Measurements from ENCODE around the gene GLIS2.

Gene GLIS2

GRCh38 chr16:4378161-4378666, 62.3 kb downstream of the GLIS2 start:
- TF ChIP-seq GATA2 (IDR thresholded peaks at IDR 0.05; ENCODE audit: low read depth, low read length) (no peak), GATA3 (IDR thresholded peaks at IDR 0.05; ENCODE audit: low read depth, low read length) (no peak)

DNA sequence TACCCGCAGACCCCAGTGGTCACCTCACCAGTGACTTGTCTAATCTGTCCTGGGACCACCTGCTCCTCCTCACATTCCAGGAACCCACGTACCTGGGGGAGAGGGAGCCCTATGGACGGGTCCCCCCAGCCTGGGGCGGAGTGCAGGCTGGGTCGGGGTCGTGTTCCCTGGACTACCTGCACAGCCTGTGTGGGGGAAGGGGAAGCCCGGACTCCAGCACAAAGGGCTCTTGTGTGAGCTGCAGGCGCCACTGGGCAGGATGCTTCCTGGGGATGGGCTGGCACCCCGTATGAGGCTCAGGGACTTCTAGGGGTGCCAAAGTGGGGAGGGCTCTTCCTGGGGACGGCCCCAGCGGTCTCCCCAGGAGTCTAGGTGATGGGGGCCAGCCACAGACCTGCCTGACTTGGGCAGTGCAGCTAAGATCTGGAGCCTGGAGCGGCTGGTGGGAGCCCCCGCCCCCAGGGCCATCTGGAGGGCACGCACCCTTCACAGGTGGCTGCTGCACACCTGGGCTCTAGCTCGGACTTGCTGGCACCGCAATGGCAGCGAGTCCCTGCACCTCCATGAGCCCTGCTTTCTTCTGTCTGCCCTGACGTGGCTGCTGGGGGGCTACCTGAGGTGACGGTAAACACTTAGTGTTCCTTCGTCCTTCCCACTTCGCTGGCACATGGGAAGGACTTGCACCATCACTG, 63.3 kb downstream of the GLIS2 start:
- no peak for TF ChIP-seq GATA3 (IDR thresholded peaks at IDR 0.05; ENCODE audit: low read depth, low read length)

GRCh38 chr16:4380119-4381063, 64.5 kb downstream of the GLIS2 start:
- no peak for TF ChIP-seq GATA2 (IDR thresholded peaks at IDR 0.05; ENCODE audit: low read depth, low read length)
- no peak for TF ChIP-seq GATA3 (IDR thresholded peaks at IDR 0.05; ENCODE audit: low read depth, low read length)

DNA sequence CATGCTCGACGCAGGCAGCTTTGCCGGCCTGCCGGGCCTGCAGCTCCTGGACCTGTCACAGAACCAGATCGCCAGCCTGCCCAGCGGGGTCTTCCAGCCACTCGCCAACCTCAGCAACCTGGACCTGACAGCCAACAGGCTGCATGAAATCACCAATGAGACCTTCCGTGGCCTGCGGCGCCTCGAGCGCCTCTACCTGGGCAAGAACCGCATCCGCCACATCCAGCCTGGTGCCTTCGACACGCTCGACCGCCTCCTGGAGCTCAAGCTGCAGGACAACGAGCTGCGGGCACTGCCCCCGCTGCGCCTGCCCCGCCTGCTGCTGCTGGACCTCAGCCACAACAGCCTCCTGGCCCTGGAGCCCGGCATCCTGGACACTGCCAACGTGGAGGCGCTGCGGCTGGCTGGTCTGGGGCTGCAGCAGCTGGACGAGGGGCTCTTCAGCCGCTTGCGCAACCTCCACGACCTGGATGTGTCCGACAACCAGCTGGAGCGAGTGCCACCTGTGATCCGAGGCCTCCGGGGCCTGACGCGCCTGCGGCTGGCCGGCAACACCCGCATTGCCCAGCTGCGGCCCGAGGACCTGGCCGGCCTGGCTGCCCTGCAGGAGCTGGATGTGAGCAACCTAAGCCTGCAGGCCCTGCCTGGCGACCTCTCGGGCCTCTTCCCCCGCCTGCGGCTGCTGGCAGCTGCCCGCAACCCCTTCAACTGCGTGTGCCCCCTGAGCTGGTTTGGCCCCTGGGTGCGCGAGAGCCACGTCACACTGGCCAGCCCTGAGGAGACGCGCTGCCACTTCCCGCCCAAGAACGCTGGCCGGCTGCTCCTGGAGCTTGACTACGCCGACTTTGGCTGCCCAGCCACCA, 65.4 kb downstream of the GLIS2 start:
- no peak for TF ChIP-seq GATA3 (IDR thresholded peaks at IDR 0.05; ENCODE audit: low read depth, low read length)
- TF ChIP-seq GATA2 (IDR thresholded peaks at IDR 0.05; ENCODE audit: low read depth, low read length), result no peak

DNA sequence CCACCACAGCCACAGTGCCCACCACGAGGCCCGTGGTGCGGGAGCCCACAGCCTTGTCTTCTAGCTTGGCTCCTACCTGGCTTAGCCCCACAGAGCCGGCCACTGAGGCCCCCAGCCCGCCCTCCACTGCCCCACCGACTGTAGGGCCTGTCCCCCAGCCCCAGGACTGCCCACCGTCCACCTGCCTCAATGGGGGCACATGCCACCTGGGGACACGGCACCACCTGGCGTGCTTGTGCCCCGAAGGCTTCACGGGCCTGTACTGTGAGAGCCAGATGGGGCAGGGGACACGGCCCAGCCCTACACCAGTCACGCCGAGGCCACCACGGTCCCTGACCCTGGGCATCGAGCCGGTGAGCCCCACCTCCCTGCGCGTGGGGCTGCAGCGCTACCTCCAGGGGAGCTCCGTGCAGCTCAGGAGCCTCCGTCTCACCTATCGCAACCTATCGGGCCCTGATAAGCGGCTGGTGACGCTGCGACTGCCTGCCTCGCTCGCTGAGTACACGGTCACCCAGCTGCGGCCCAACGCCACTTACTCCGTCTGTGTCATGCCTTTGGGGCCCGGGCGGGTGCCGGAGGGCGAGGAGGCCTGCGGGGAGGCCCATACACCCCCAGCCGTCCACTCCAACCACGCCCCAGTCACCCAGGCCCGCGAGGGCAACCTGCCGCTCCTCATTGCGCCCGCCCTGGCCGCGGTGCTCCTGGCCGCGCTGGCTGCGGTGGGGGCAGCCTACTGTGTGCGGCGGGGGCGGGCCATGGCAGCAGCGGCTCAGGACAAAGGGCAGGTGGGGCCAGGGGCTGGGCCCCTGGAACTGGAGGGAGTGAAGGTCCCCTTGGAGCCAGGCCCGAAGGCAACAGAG, 66.3 kb downstream of the GLIS2 start:
- TF ChIP-seq GATA2 (IDR thresholded peaks at IDR 0.05; ENCODE audit: low read depth, low read length) (no peak), GATA3 (IDR thresholded peaks at IDR 0.05; ENCODE audit: low read depth, low read length) (no peak)

GRCh38 chr16:4382795-4383357, 67.0 kb downstream of the GLIS2 start:
- no peak for TF ChIP-seq GATA3 (IDR thresholded peaks at IDR 0.05; ENCODE audit: low read depth, low read length)
- no peak for TF ChIP-seq GATA2 (IDR thresholded peaks at IDR 0.05; ENCODE audit: low read depth, low read length)

DNA sequence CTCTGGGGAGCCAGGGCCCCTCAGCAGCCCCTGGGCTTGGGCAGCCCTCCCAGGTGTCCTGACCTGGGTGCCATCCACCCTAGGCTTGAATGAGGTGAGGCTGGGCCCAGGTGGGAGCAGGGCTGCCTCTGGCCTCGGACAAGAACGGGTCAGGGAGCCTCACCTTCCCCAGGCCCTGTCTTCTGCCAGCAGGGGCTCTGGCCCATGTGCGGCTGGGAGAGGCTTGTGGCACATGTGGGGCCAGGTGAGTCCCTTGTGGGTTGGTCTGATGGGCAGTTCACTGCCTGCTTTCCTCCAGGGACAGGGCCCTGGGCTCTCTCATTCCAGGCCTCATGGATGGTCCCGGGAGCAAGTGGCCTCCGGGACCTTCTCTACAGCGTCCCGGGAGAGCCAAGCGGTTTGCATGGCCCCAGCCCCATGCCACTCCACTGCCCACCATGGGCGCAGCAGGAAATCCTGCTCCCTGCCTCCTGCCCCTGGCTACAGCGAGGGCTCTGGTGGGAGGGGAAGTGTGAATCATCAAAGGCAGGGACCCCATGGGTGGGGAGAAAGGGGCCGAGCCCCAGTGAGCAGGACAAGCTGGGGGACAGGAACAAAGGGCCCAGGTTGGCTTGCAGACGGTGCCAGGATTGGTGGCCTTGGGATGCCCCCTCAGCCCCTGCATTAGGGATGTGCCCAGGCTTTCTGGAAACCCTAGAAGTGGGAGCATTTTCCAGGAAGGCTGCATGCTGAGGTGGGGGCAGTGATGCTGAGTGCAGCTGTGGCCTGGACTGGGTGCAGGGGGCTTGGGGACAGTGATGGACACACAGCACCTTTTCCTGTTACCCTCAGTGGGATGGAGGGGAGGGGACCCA, 68.0 kb downstream of the GLIS2 start:
- TF ChIP-seq GATA3 (IDR thresholded peaks at IDR 0.05; ENCODE audit: low read depth, low read length) (no peak), GATA2 (IDR thresholded peaks at IDR 0.05; ENCODE audit: low read depth, low read length) (no peak)

DNA sequence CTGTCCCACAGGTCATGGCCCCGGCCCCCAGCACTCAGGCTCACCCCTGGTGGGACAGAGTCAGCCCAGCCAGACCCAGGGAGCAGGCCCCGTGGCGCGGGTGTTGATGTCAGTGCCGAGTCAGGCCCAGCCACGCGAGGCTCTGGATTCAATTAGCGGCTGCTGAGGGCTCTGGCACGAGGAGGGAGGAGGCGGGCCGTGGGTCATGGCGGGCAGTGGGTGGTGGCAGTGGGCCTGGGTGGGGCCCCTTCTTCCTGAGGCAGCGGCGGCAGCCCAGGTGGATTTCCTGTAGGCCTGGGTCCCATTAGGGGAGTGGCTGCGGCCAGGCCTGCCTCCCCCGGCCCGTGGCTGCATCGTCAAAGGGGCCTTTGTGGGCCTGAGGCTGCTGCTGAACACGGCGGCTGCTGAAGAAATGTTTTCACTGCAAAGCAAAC, 68.7 kb downstream of the GLIS2 start:
- TF ChIP-seq GATA3 (IDR thresholded peaks at IDR 0.05; ENCODE audit: low read depth, low read length), result no peak
- TF ChIP-seq GATA2 (IDR thresholded peaks at IDR 0.05; ENCODE audit: low read depth, low read length), result no peak

DNA sequence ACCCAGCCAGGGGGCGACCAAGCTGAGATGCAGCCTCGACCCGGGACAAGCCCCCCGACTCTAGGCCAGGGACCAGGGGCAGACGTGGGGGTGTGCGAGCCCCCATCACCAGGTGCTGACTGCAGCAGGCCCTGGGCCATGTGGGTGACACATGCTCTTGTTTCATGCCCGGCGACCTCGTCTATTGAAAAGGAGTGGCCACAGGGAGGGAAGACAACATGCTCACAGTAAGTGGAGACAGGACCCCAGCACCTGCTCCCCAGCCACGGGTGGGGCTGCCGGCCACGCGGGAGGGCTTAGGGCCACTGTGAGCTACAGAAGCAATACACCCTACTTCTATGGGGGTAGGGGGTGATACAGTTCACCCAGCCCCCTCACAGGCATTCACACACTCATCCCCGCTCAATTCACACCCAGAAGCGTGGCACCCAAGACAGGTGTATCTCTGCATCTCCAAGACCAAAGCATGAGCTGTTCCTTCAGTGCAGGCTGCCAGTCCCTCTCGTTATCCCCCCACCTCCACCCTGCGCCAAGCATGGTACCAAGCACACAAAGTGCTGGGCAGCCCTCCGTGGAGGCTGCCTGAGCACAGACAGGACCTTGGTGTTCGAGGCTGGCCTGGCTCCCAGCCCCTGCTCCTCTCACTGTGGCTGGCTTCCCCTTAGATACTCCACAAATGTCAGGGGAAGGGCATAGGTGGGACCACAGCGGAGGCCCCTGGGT, 69.4 kb downstream of the GLIS2 start:
- TF ChIP-seq GATA2 (IDR thresholded peaks at IDR 0.05; ENCODE audit: low read depth, low read length) (no peak), GATA3 (IDR thresholded peaks at IDR 0.05; ENCODE audit: low read depth, low read length) (no peak)

GRCh38 chr16:4385789-4386450, 70.1 kb downstream of the GLIS2 start:
- TF ChIP-seq GATA2 (IDR thresholded peaks at IDR 0.05; ENCODE audit: low read depth, low read length) (no peak), GATA3 (IDR thresholded peaks at IDR 0.05; ENCODE audit: low read depth, low read length) (no peak)

GRCh38 chr16:4386451-4386805, 70.6 kb downstream of the GLIS2 start:
- TF ChIP-seq GATA3 (IDR thresholded peaks at IDR 0.05; ENCODE audit: low read depth, low read length), result no peak
- TF ChIP-seq GATA2 (IDR thresholded peaks at IDR 0.05; ENCODE audit: low read depth, low read length), result no peak

Data from SH-SY5Y (cell line).